GM12872 (cell line): ENCODE data around the gene CAPN6.

ENCODE experiments used
- CTCF ChIP-seq: IDR thresholded peaks from 3 replicates; pipeline ENCODE4 v1.5.1; 2011; ENCODE audit warnings: low read depth, mild to moderate bottlenecking, low read length, moderate library complexity; ENCODE audit not compliant: insufficient read depth

Gene CAPN6

GRCh38 chrX:111270339-111270738 lies at the start of gene CAPN6:
Gene CAPN6, minus strand, starts transcription at chrX:111270483. Its CDS starts 6,547 bp downstream, at chrX:111263936.
- TF ChIP-seq CTCF = no peak

DNA sequence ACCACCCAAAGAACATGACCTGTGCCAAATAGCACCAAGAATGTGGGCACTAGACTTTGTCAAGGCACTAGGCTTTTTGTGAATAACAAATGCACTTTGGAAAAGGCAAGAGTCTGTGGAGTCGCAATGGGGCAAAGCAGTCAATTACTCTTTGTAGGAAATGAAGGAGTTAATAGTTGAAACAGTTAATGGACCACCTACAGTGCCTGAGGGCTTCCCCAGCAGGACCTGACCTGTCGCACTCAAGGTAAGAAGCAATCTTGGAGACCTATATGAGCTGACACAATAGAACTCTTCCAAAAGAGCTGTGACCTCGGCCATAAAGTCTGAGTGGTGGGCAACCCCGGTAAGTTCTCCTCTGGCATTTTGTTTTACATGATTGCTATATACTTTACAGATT lies 49.2 kb upstream of the CAPN6 start:
- TF ChIP-seq CTCF = no peak

- no peak for TF ChIP-seq CTCF
These were observed 48.6 kb upstream of the CAPN6 start for GRCh38 chrX:111318901-111319300.

- TF ChIP-seq CTCF = no peak
These were observed 38.8 kb upstream of the CAPN6 start for GRCh38 chrX:111309083-111309482.

DNA sequence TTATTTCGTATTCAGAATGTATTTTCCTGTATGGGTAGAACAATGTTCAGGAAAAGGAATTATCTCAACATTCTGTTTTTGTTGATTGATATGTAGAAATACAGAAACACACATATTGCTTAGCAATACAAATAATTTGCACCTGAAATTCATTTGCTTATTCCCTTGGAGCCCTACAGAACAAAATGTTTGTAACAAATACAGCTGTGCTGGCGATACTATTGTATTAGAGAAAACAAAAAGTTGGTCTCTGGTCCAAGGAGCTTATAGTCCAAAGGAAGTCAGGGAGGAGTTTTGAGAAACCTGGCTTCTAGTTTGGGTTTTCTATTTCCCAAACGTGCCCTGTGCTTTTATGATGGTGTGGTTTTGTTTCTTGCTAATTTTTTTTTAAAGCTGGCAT lies 37.8 kb upstream of the CAPN6 start:
- no peak for TF ChIP-seq CTCF

DNA sequence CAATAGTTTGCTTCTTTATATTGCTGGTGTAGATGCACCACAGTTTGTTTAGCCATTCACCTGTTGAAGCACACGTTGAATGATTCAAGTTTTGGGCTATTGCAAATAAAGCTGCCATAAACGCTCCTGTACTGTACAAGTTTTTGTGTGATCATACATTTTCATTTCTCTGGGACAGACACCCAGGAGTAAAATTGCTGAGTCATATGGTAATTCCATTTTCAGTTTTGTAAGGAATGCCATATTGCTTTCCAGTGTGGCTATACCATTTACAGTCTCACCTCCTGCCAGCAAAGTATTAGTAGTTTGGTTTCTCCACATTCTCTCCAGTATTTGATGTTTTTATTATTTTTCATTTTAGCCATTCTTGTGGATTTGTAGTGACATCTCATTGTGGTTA lies 32.0 kb upstream of the CAPN6 start:
- TF ChIP-seq CTCF = no peak

GRCh38 chrX:111288841-111289240 lies 18.6 kb upstream of the CAPN6 start:
- no peak for TF ChIP-seq CTCF

DNA sequence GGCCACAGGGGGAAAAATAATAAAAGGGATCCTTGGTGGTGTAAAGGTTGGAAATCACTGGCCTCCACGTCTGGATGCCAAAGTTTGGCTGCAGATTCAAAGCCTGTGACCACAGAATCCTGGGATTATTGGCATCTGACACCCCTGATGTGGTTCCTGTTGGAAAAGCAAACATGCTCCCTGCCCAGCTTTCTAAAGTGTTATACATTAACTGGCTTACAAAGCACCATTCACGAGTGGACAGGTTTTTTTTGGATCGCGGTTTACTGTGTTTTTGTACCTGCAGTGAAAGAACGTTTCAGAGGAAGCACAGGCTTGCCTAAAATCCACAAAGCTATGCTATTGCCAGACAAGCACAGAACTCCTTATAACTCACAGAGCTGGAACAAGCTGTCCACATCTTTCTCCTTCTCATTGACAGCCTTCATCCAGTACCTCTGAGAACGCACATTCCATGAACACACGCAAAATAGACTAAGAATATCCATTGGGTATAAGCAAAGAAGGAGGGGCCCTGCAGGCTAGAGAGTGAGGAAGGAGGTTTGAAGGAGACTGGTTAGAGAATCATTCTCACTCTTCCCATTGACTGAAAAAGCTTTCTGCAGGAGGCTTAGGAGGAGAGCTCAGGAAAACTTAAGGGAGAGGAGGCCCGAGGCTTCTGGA lies 14.5 kb upstream of the CAPN6 start:
- no peak for TF ChIP-seq CTCF
